K562 (cell line): ENCODE measurements around the gene RNU11. TPM values are rescaled to one million over a fixed set of nuclear protein-coding genes. Genes with fewer than 3 reads are reported as not detected.

ENCODE experiments used
- CBX1 ChIP-seq: sonication (generic); IDR thresholded peaks from 2 replicates; pipeline ENCODE4 v1.6.1; 2016; ENCODE audit warnings: antibody characterized with exemption, low read depth, mild to moderate bottlenecking
- CXXC5 ChIP-seq: fragments of 250-450 bp; sonication (Bioruptor Pico); IDR thresholded peaks from 2 replicates; pipeline ENCODE4 v1.8.0; 2022; ENCODE audit warnings: inconsistent platforms, mild to moderate bottlenecking, moderate library complexity
- ESRRB ChIP-seq: fragments of 250-450 bp; sonication (Bioruptor Pico); IDR thresholded peaks from 2 replicates; pipeline ENCODE4 v1.5.0; 2020; ENCODE audit warnings: mild to moderate bottlenecking, moderate library complexity, borderline replicate concordance
- IFI16 ChIP-seq: fragments of 250-450 bp; sonication (Bioruptor Pico); IDR thresholded peaks from 2 replicates; pipeline ENCODE4 v2.1.2; 2022; ENCODE audit warnings: mild to moderate bottlenecking, inconsistent platforms
- MCM2 ChIP-seq: fragments of 450-650 bp; IDR thresholded peaks from 2 replicates; pipeline ENCODE4 v1.6.1; 2017; ENCODE audit warnings: low read depth, mild to moderate bottlenecking
- OTX1 ChIP-seq: fragments of 450-650 bp; formaldehyde crosslinking; IDR thresholded peaks from 2 replicates; pipeline ENCODE4 v1.4.0; 2022; ENCODE audit warnings: mild to moderate bottlenecking
- PYGO2 ChIP-seq: fragments of 450-650 bp; IDR thresholded peaks from 2 replicates; pipeline ENCODE4 v1.6.1; 2016; ENCODE audit warnings: mild to moderate bottlenecking, missing genetic modification characterization, moderate library complexity, missing compliant biosample characterization
- SMAD4 ChIP-seq: fragments of 250-450 bp; sonication (Bioruptor Pico); conservative IDR thresholded peaks from 2 replicates; pipeline ENCODE4 v1.8.0; 2021; ENCODE audit warnings: inconsistent platforms, mild to moderate bottlenecking, moderate library complexity
- ZNF408 ChIP-seq: fragments of 250-450 bp; sonication (Bioruptor Pico); IDR thresholded peaks from 2 replicates; pipeline ENCODE4 v1.4.0; 2020; ENCODE audit warnings: low read depth, mild to moderate bottlenecking, moderate library complexity
- ZNF41 ChIP-seq: fragments of 250-450 bp; sonication (Bioruptor Pico); conservative IDR thresholded peaks from 2 replicates; pipeline ENCODE4 v1.4.0; 2020; ENCODE audit warnings: mild to moderate bottlenecking
- polyA plus RNA-seq, 8 experiments: library from polyadenylated mRNA; depleted of rRNA in 4 of 8; stranded (reverse) in 5 of 8; unstranded in 3 of 8; fragments of >200 nt; fragmentation: Nextera tagmentation in 2 of 8; fragmentation: Illumina TruSeq in 1 of 8; extraction: Ambion mirVana in 2 of 8; extraction: Trizol in 1 of 8; gene quantifications; 2 replicates each; pipeline versions ENCODE4 v1.2.1 to v1.2.3, GENCODE V29; 2011 to 2014; ENCODE audit warnings: inconsistent platforms in 1 of 8, missing spikeins in 1 of 8
- total RNA-seq, 7 experiments: library from RNA; depleted of rRNA in 6 of 7; stranded (reverse); fragments of >200 nt in 6 of 7; fragmentation: Illumina TruSeq in 2 of 7; extraction: Trizol in 2 of 7; gene quantifications; 2 replicates each; pipeline versions ENCODE4 v1.2.1 to v1.2.3, GENCODE V29; 2011 to 2021; ENCODE audit warnings: low replicate concordance in 1 of 7
- TF ChIP-seq, protein P1 (sequence below), 2 experiments: IDR thresholded peaks in 1 of 2; conservative IDR thresholded peaks in 1 of 2; 2 replicates each; pipeline ENCODE4 v1.6.1; 2016; ENCODE audit warnings: low read depth in 2 of 2, mild to moderate bottlenecking in 1 of 2, missing compliant biosample characterization in 1 of 2, missing genetic modification characterization in 1 of 2, moderate library complexity in 1 of 2
- TF ChIP-seq, protein P2 (sequence below): sonication (generic); formaldehyde crosslinking; IDR thresholded peaks from 2 replicates; pipeline ENCODE4 v1.8.1; 2023; ENCODE audit warnings: missing genetic modification reagents, mild to moderate bottlenecking, borderline replicate concordance
- TF ChIP-seq, protein P3 (sequence below): sonication (generic); formaldehyde crosslinking; IDR thresholded peaks from 2 replicates; pipeline ENCODE4 v1.8.0; 2022; ENCODE audit warnings: missing genetic modification reagents, mild to moderate bottlenecking, moderate library complexity, borderline replicate concordance
- TF ChIP-seq, protein P4 (sequence below): fragments of 450-650 bp; IDR thresholded peaks from 2 replicates; pipeline ENCODE4 v1.6.1; 2016; ENCODE audit warnings: mild to moderate bottlenecking

RNU11 gene
- total and polyA plus RNA-seq, 9 of the 15 experiments (the other 6 are each of a cell fraction or from before 2014, with no cell fraction given), result not detected

DNA sequence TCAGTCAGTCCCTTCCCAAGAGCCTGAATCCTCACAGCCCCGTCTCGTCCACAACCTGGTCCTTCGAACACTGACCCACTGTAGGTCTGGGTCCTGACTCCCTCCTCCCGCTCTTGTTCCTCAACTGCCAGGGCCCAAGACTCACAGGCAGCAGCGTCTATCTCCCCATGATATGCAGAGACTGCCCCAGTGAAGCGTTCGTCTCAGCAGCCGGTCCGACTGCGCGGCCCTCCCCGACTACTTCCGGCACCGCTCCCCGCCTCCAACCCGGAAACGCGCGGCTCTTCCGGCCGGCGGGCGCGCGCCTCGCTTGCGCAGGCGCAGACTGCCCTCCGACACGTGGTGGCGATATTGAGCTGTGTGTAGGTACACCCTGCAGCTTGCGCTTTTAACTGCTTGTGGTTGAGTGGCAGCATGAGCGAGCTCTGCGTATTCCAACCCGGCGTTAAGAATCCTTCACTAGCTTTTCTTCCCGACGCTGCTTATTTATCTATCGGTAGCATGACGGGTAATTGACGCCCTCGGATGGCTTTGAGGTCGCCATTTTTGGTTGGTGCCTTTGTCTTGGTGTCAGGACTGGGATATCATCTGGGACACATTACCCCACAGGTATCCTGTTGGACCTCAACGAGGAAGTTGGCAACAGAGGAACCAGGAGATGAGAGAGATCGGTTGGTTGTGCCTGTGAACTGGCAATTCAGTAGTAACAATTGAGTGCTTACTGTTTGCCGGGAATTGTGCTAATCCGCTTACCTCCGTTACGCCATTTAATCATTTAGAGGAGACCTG lies 5.4 kb upstream of the RNU11 start, which contains the start of gene TAF12 (continued):
- TF ChIP-seq ZNF41 (0 out of 2 replicates have a peak, but pooled peaks have one; percentile 18), ESRRB (CRISPR knock-in tag) (0 out of 2 replicates have a peak, but pooled peaks have one; percentile 19), CBX1 (peak; percentile 92; the same call in 1 of the 2 replicates), IFI16 (no peak), ZNF408 (CRISPR knock-in tag) (no peak), CXXC5 (peak; percentile 92), PYGO2 (0 out of 2 replicates have a peak, but pooled peaks have one; percentile 63), SMAD4 (peak; percentile 63), MCM2 (no peak), OTX1 (CRISPR knock-in tag) (peak; percentile 90)
- TF ChIP-seq, protein P1, sequence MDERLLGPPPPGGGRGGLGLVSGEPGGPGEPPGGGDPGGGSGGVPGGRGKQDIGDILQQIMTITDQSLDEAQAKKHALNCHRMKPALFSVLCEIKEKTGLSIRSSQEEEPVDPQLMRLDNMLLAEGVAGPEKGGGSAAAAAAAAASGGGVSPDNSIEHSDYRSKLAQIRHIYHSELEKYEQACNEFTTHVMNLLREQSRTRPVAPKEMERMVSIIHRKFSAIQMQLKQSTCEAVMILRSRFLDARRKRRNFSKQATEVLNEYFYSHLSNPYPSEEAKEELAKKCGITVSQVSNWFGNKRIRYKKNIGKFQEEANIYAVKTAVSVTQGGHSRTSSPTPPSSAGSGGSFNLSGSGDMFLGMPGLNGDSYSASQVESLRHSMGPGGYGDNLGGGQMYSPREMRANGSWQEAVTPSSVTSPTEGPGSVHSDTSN (CRISPR knock-in tag; IDR thresholded peaks at IDR 0.05; ENCODE audit: low read depth), result no peak; the same call in 1 of the 2 replicates
- TF ChIP-seq, protein P1 (tag; conservative IDR thresholded peaks at IDR 0.05; ENCODE audit: low read depth), result peak; percentile 82
- TF ChIP-seq, protein P2, sequence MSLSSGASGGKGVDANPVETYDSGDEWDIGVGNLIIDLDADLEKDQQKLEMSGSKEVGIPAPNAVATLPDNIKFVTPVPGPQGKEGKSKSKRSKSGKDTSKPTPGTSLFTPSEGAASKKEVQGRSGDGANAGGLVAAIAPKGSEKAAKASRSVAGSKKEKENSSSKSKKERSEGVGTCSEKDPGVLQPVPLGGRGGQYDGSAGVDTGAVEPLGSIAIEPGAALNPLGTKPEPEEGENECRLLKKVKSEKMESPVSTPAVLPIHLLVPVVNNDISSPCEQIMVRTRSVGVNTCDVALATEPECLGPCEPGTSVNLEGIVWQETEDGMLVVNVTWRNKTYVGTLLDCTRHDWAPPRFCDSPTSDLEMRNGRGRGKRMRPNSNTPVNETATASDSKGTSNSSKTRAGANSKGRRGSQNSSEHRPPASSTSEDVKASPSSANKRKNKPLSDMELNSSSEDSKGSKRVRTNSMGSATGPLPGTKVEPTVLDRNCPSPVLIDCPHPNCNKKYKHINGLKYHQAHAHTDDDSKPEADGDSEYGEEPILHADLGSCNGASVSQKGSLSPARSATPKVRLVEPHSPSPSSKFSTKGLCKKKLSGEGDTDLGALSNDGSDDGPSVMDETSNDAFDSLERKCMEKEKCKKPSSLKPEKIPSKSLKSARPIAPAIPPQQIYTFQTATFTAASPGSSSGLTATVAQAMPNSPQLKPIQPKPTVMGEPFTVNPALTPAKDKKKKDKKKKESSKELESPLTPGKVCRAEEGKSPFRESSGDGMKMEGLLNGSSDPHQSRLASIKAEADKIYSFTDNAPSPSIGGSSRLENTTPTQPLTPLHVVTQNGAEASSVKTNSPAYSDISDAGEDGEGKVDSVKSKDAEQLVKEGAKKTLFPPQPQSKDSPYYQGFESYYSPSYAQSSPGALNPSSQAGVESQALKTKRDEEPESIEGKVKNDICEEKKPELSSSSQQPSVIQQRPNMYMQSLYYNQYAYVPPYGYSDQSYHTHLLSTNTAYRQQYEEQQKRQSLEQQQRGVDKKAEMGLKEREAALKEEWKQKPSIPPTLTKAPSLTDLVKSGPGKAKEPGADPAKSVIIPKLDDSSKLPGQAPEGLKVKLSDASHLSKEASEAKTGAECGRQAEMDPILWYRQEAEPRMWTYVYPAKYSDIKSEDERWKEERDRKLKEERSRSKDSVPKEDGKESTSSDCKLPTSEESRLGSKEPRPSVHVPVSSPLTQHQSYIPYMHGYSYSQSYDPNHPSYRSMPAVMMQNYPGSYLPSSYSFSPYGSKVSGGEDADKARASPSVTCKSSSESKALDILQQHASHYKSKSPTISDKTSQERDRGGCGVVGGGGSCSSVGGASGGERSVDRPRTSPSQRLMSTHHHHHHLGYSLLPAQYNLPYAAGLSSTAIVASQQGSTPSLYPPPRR (CRISPR knock-in tag), result no peak; the same call in 1 of the 2 replicates
- TF ChIP-seq, protein P3, sequence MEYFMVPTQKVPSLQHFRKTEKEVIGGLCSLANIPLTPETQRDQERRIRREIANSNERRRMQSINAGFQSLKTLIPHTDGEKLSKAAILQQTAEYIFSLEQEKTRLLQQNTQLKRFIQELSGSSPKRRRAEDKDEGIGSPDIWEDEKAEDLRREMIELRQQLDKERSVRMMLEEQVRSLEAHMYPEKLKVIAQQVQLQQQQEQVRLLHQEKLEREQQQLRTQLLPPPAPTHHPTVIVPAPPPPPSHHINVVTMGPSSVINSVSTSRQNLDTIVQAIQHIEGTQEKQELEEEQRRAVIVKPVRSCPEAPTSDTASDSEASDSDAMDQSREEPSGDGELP, result peak; percentile 91
- TF ChIP-seq, protein P4, sequence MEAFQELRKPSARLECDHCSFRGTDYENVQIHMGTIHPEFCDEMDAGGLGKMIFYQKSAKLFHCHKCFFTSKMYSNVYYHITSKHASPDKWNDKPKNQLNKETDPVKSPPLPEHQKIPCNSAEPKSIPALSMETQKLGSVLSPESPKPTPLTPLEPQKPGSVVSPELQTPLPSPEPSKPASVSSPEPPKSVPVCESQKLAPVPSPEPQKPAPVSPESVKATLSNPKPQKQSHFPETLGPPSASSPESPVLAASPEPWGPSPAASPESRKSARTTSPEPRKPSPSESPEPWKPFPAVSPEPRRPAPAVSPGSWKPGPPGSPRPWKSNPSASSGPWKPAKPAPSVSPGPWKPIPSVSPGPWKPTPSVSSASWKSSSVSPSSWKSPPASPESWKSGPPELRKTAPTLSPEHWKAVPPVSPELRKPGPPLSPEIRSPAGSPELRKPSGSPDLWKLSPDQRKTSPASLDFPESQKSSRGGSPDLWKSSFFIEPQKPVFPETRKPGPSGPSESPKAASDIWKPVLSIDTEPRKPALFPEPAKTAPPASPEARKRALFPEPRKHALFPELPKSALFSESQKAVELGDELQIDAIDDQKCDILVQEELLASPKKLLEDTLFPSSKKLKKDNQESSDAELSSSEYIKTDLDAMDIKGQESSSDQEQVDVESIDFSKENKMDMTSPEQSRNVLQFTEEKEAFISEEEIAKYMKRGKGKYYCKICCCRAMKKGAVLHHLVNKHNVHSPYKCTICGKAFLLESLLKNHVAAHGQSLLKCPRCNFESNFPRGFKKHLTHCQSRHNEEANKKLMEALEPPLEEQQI, result no peak
